Daoy (cell line): ENCODE measurements around the gene FDXR. TPM values are rescaled to one million over a fixed set of nuclear protein-coding genes. Genes with fewer than 3 reads are reported as not detected.
A peak's percentile ranks its signal among the peaks of the same experiment; 100 is the strongest.
"Not testable (repeated sequence)": the region's sequence is repeated elsewhere in the genome, so short reads cannot be mapped to it uniquely, and the experiment has no call there.

Experiments used
- DNase-seq: peaks from one replicate; pipeline ENCODE4 v3.0.0-alpha.2; 2015; ENCODE audit warnings: low read depth
- total RNA-seq: library from RNA; depleted of rRNA; stranded (reverse); fragments of >200 nt; shearing (Covaris generic); gene quantifications from 2 replicates; pipeline ENCODE4 v1.2.3, GENCODE V29; 2014; rRNA removed

Gene FDXR
- total RNA-seq: 8.2 and 13.1 TPM in 2 replicates

- DNase-seq: no peak
Observed at GRCh38 chr17:74872313-74873036, at the start of gene FDXR. TSS of gene FDXR (minus strand) at chr17:74872994. CDS start at chr17:74872944, 50 bp downstream.

GRCh38 chr17:74922172-74922571 is 49.4 kb upstream of the FDXR start:
- no peak for DNase-seq

- DNase-seq: no peak
Observed at GRCh38 chr17:74921769-74922168, 49.0 kb upstream of the FDXR start.

- no peak for DNase-seq
Observed at GRCh38 chr17:74921026-74921681, 48.4 kb upstream of the FDXR start.

GRCh38 chr17:74920642-74921025 is 47.8 kb upstream of the FDXR start:
- DNase-seq: no peak

GRCh38 chr17:74920306-74920620 is 47.5 kb upstream of the FDXR start:
- no peak for DNase-seq

- peak; percentile 56 for DNase-seq
Observed at GRCh38 chr17:74919440-74920305, 46.9 kb upstream of the FDXR start.

- no peak for DNase-seq
Observed at GRCh38 chr17:74918906-74919305, 46.1 kb upstream of the FDXR start.

- DNase-seq: no peak
Observed at GRCh38 chr17:74917430-74917829, 44.6 kb upstream of the FDXR start.

- no peak for DNase-seq
Observed at GRCh38 chr17:74916851-74917199, 44.0 kb upstream of the FDXR start.

GRCh38 chr17:74916136-74916850 is 43.5 kb upstream of the FDXR start:
- no peak for DNase-seq

- not testable (repeated sequence) for DNase-seq
Observed at GRCh38 chr17:74911423-74911822, 38.6 kb upstream of the FDXR start.

GRCh38 chr17:74909097-74909496 is 36.3 kb upstream of the FDXR start:
- DNase-seq: not testable (repeated sequence)

GRCh38 chr17:74907012-74907411 is 34.2 kb upstream of the FDXR start:
- DNase-seq: no peak

GRCh38 chr17:74906214-74906793 is 33.5 kb upstream of the FDXR start:
- not testable (repeated sequence) for DNase-seq

- DNase-seq: no peak
Observed at GRCh38 chr17:74904687-74905409, 32.1 kb upstream of the FDXR start.

GRCh38 chr17:74903671-74904070 is 30.9 kb upstream of the FDXR start:
- no peak for DNase-seq

- DNase-seq: no peak
Observed at GRCh38 chr17:74903034-74903433, 30.2 kb upstream of the FDXR start.

GRCh38 chr17:74901353-74902135 is 28.8 kb upstream of the FDXR start:
- DNase-seq: no peak

- no peak for DNase-seq
Observed at GRCh38 chr17:74900208-74900607, 27.4 kb upstream of the FDXR start.
